ENCODE measurements around the gene RGL3. TPM values are rescaled to one million over a fixed set of nuclear protein-coding genes. Genes with fewer than 3 reads are reported as not detected.

The RGL3 gene
- total and polyA plus RNA-seq, 2 of the 4 experiments (the other 2 are of a cell fraction), result 0.18 to 0.62 TPM

GRCh38 chr19:11458236-11458900 is 39.3 kb upstream of the RGL3 start:
- no peak overlapping the region for H2AK9ac ChIP-seq (replicated peaks; ENCODE audit: low read depth, low read length, poor library complexity)
- ChIA-PET CTCF (no interaction called here), POLR2A (ENCODE audit: unreplicated experiment) (no interaction called here)
- no peaks in the 10 kb centered on the region for H3K9me1 ChIP-seq (ENCODE audit: insufficient read depth, low read length)
- H3K9ac ChIP-seq (ENCODE audit: low read depth, low read length), result no peak overlapping the region
- H2BK15ac ChIP-seq (ENCODE audit: low read depth, low read length), result no peak overlapping the region
- H2AK5ac ChIP-seq (ENCODE audit: low read depth, low read length), result no peak overlapping the region
- no TSS peak for BruUV-seq (replicated peaks)
- H3K18ac ChIP-seq (ENCODE audit: low read depth, low read length), result no peak overlapping the region
- no peak for ATAC-seq (ENCODE audit: low read depth)
- H2BK20ac ChIP-seq (ENCODE audit: low read depth, low read length), result no peak overlapping the region
- no peak overlapping the region for H3K4me3 ChIP-seq (ENCODE audit: insufficient read depth, low read depth, low read length)
- H3K14ac ChIP-seq (replicated peaks; ENCODE audit: low read depth, low read length), result no peak overlapping the region
- H3K9me3 ChIP-seq (ENCODE audit: control insufficient read depth, insufficient read depth, low read length), result no peaks in the 10 kb centered on the region
- DNase-seq, result no peak
- H4K20me1 ChIP-seq (ENCODE audit: insufficient read depth, low read length), result no peaks in the 10 kb centered on the region
- H2BK120ac ChIP-seq (ENCODE audit: low read depth, low read length), result no peak overlapping the region
- no peaks in the 10 kb centered on the region; the same call in 1 of the 2 replicates for H3K27me3 ChIP-seq (ENCODE audit: control insufficient read depth, insufficient read depth, low read length)
- H3K23ac ChIP-seq (ENCODE audit: low read depth, low read length), result no peak overlapping the region; the same call in 1 of the 2 replicates
- H2BK5ac ChIP-seq (ENCODE audit: low read depth, low read length, poor library complexity, severe bottlenecking), result no peak overlapping the region
- H4K8ac ChIP-seq (ENCODE audit: low read depth in 2 of 2, low read length in 2 of 2), result no peak overlapping the region
- TF ChIP-seq CEBPB (IDR thresholded peaks at IDR 0.05; ENCODE audit: low read depth, low read length) (no peak), BHLHE40 (IDR thresholded peaks at IDR 0.05; ENCODE audit: low read depth, low read length) (no peak), NFE2L2 (IDR thresholded peaks at IDR 0.05; ENCODE audit: low read depth, low read length) (no peak), RFX5 (IDR thresholded peaks at IDR 0.05; ENCODE audit: low read depth, low read length) (no peak), ELK1 (IDR thresholded peaks at IDR 0.05; ENCODE audit: borderline replicate concordance, low read depth, low read length) (no peak), CTCF (conservative IDR thresholded peaks at IDR 0.05; ENCODE audit: low read depth, low read length) (no peak), RCOR1 (IDR thresholded peaks at IDR 0.05; ENCODE audit: insufficient replicate concordance, low read length) (no peak)
- H3K79me1 ChIP-seq (ENCODE audit: low read depth in 1 of 2, low read length in 2 of 2), result no peaks in the 10 kb centered on the region
- 82% methylated on average over 10 of the region's 19 CpGs; no CpG with 5 or more reads in 1 of the 2 experiments for WGBS, 2 experiments (ENCODE audit: extremely low coverage in 2 of 2, insufficient read length in 1 of 2)
- in situ Hi-C loops (cut with MboI; ENCODE audit: low sequenced_read_pairs) (no loop called here), intact Hi-C loops (cut with micrococcal nuclease) (no loop called here), dilution Hi-C loops (cut with HindIII; ENCODE audit: low sequenced_read_pairs, unreplicated experiment) (no loop called here)
- H4K5ac ChIP-seq (ENCODE audit: low read depth, low read length), result no peak overlapping the region
- no peaks in the 10 kb centered on the region for H3K36me3 ChIP-seq (ENCODE audit: control insufficient read depth, insufficient read depth, low read length)
- no peak overlapping the region for H3K4ac ChIP-seq (ENCODE audit: low read depth, low read length)
- peak overlapping the region; percentile 43 for H2AFZ ChIP-seq (replicated peaks; ENCODE audit: low read length, poor library complexity)
- H4K91ac ChIP-seq (ENCODE audit: insufficient read depth, low read depth, low read length), result no peak overlapping the region
- H3K27ac ChIP-seq (ENCODE audit: insufficient read depth, low read length), result no peak overlapping the region
- H3K4me1 ChIP-seq (ENCODE audit: control insufficient read depth, insufficient read depth, low read length), result no peaks in the 10 kb centered on the region
- H3K4me2 ChIP-seq (ENCODE audit: low read depth, low read length), result no peak overlapping the region
- no peak overlapping the region for H3K56ac ChIP-seq (ENCODE audit: extremely low read depth, insufficient read depth, low read length)

Data from IMR-90 (cell line).